ENCODE data around the gene CDC27. TPM values are rescaled to one million over a fixed set of nuclear protein-coding genes. Genes with fewer than 3 reads are reported as not detected.
A peak's percentile ranks its signal among the peaks of the same experiment; 100 is the strongest.

Gene CDC27
- total RNA-seq, 1 donor from 2014 or later, result 112 TPM

- intact Hi-C loops (cut with DNase I), result loop anchor here (10.0 kb wide), 1 partner anchor 391 kb away; no protein-coding TSS in a partner anchor
- DNase-seq (ENCODE audit: low spot score in 2 of 2), result no peak
- peak overlapping the region; percentile 92 to 93 for H3K27ac ChIP-seq
Observed at GRCh38 chr17:47223460-47223859, 34.4 kb upstream of the CDC27 start.

GRCh38 chr17:47223007-47223406 is 33.9 kb upstream of the CDC27 start:
- Histone ChIP-seq H3K9me3 (no peaks in the 10 kb centered on the region), H3K27ac (peak overlapping the region; percentile 92 to 93), H3K36me3 (no peaks in the 10 kb centered on the region), H3K4me1 (peaks cover 15 to 39% of the 10 kb centered on the region in 2 donors), H3K27me3 (no peaks in the 10 kb centered on the region), H3K4me3 (no peak overlapping the region)
- TF ChIP-seq CTCF (IDR thresholded peaks at IDR 0.05), result no peak
- DNase-seq (ENCODE audit: low spot score in 2 of 2), result no peak
- intact Hi-C loops (cut with DNase I), result loop anchor here (10.0 kb wide), 1 partner anchor 392 kb away; no protein-coding TSS in a partner anchor

More at GRCh38 chr17:47223460-47223859, 34.4 kb upstream of the CDC27 start:
- H3K27me3 ChIP-seq, result no peaks in the 10 kb centered on the region
- no peaks in the 10 kb centered on the region for H3K36me3 ChIP-seq
- peaks cover 15 to 39% of the 10 kb centered on the region in 2 donors for H3K4me1 ChIP-seq
- no peak for TF ChIP-seq CTCF (IDR thresholded peaks at IDR 0.05)
- H3K9me3 ChIP-seq, result no peaks in the 10 kb centered on the region
- H3K4me3 ChIP-seq, result no peak overlapping the region

- Histone ChIP-seq H3K9me3 (no peaks in the 10 kb centered on the region), H3K27ac (peak overlapping the region in 1 of 2 donors; percentile 93), H3K36me3 (no peaks in the 10 kb centered on the region), H3K4me1 (peaks cover 15 to 36% of the 10 kb centered on the region in 2 donors), H3K27me3 (no peaks in the 10 kb centered on the region), H3K4me3 (no peak overlapping the region)
- DNase-seq (ENCODE audit: low spot score in 2 of 2), result no peak
- intact Hi-C loops (cut with DNase I), result loop anchor here (10.0 kb wide), 1 partner anchor 393 kb away; no protein-coding TSS in a partner anchor
- TF ChIP-seq CTCF (IDR thresholded peaks at IDR 0.05), result no peak
Observed at GRCh38 chr17:47222047-47222446, 33.0 kb upstream of the CDC27 start.

GRCh38 chr17:47221154-47221553 is 32.1 kb upstream of the CDC27 start:
- no peak for DNase-seq (ENCODE audit: low spot score in 2 of 2)
- Histone ChIP-seq H3K4me1 (peaks cover 8 to 27% of the 10 kb centered on the region in 2 donors), H3K27me3 (no peaks in the 10 kb centered on the region), H3K4me3 (no peak overlapping the region), H3K27ac (no peak overlapping the region), H3K36me3 (no peaks in the 10 kb centered on the region), H3K9me3 (no peaks in the 10 kb centered on the region)
- TF ChIP-seq CTCF (IDR thresholded peaks at IDR 0.05), result no peak
- intact Hi-C loops (cut with DNase I), result loop anchor here (10.0 kb wide), 1 partner anchor 394 kb away; no protein-coding TSS in a partner anchor

GRCh38 chr17:47220531-47220999 is 31.5 kb upstream of the CDC27 start:
- no peaks in the 10 kb centered on the region for H3K36me3 ChIP-seq
- DNase-seq (ENCODE audit: low spot score in 2 of 2), result no peak
- peaks cover 5 to 22% of the 10 kb centered on the region in 2 donors for H3K4me1 ChIP-seq
- no peaks in the 10 kb centered on the region for H3K27me3 ChIP-seq
- no peak overlapping the region for H3K27ac ChIP-seq
- H3K4me3 ChIP-seq, result no peak overlapping the region
- intact Hi-C loops (cut with DNase I), result loop anchor here (10.0 kb wide), 1 partner anchor 394 kb away; no protein-coding TSS in a partner anchor
- no peaks in the 10 kb centered on the region for H3K9me3 ChIP-seq
- TF ChIP-seq CTCF (IDR thresholded peaks at IDR 0.05), result no peak
